Endodermal cell (in vitro differentiated cells): ENCODE measurements around the gene CD44. TPM values are rescaled to one million over a fixed set of nuclear protein-coding genes. Genes with fewer than 3 reads are reported as not detected.

Experiments used
- DNase-seq: peaks from one replicate; pipeline ENCODE4 v3.0.0-alpha.2; 2017
- H3K27ac ChIP-seq: 2 replicates; pipeline ENCODE4 v1.5.1; 2013; ENCODE audit warnings: mild to moderate bottlenecking, low read depth, low read length, moderate library complexity
- H3K27me3 ChIP-seq: 2 replicates; pipeline ENCODE4 v1.6.1; 2013; ENCODE audit warnings: mild to moderate bottlenecking, low read length, moderate library complexity; ENCODE audit not compliant: insufficient read depth, control insufficient read depth, poor library complexity, severe bottlenecking
- H3K36me3 ChIP-seq: 2 replicates; pipeline ENCODE4 v1.7.0; 2013; ENCODE audit warnings: mild to moderate bottlenecking, low read length, moderate library complexity; ENCODE audit not compliant: control insufficient read depth, insufficient read depth
- H3K4me1 ChIP-seq: one replicate; pipeline ENCODE4 v1.7.0; 2013; ENCODE audit warnings: low read length; ENCODE audit not compliant: control insufficient read depth, insufficient read depth
- H3K4me3 ChIP-seq: 2 replicates; pipeline ENCODE4 v1.5.1; 2013; ENCODE audit warnings: mild to moderate bottlenecking, low read length, moderate library complexity
- H3K9ac ChIP-seq: 2 replicates; pipeline ENCODE4 v1.6.1; 2013; ENCODE audit warnings: mild to moderate bottlenecking, low read length, moderate library complexity; ENCODE audit not compliant: poor library complexity, severe bottlenecking; ENCODE audit errors: extremely low read depth
- H3K9me3 ChIP-seq: 2 replicates; pipeline ENCODE4 v1.6.1; 2013; ENCODE audit warnings: mild to moderate bottlenecking, low read length, moderate library complexity; ENCODE audit not compliant: control insufficient read depth
- H3K27ac Mint-ChIP-seq: 2 replicates; pipeline ENCODE4 v1.8.0; 2020; ENCODE audit warnings: mixed read lengths
- H3K27me3 Mint-ChIP-seq: 2 replicates; pipeline ENCODE4 v1.8.0; 2021; ENCODE audit warnings: mild to moderate bottlenecking, mixed read lengths; ENCODE audit not compliant: insufficient read depth
- H3K36me3 Mint-ChIP-seq: 2 replicates; pipeline ENCODE4 v1.8.0; 2020; ENCODE audit warnings: low read depth, mixed read lengths
- H3K4me1 Mint-ChIP-seq: 2 replicates; pipeline ENCODE4 v1.8.0; 2020; ENCODE audit warnings: mixed read lengths
- H3K4me3 Mint-ChIP-seq: 2 replicates; pipeline ENCODE4 v1.8.0; 2020; ENCODE audit warnings: mild to moderate bottlenecking, moderate library complexity, mixed read lengths
- H3K9me3 Mint-ChIP-seq: 2 replicates; pipeline ENCODE4 v1.8.0; 2020; ENCODE audit warnings: mild to moderate bottlenecking, mixed read lengths
- CTCF ChIP-seq: fragments of 200-600 bp; sonication (generic); conservative IDR thresholded peaks from 2 replicates; pipeline ENCODE4 v1.5.0; 2021; ENCODE audit warnings: antibody characterized with exemption, mild to moderate bottlenecking
- WGBS, 2 experiments: methylation state at CpG; one replicate each; pipeline versions ENCODE4 v1.1.5 to v1.1.7; 2013; ENCODE audit warnings: missing lambda C conversion rate in 2 of 2, mixed read lengths in 1 of 2; ENCODE audit not compliant: insufficient coverage in 1 of 2, insufficient read length in 1 of 2; 5-methylcytosine and 5-hydroxymethylcytosine counted together
- total RNA-seq, 2 donors: library from RNA; stranded (reverse); fragmentation: NEBNext Ultra II Directional in 1 of 2; extraction: Animal tissue kit (Norgen Biotek cat#: 25700) in 1 of 2; gene quantifications; 2 replicates in 1 of 2; 3 replicates in 1 of 2; pipeline ENCODE4 v1.2.1, GENCODE V29; 2021

CD44 gene
- total RNA-seq, 2 donors from 2014 or later = 1.2 to 4.6 TPM

GRCh38 chr11:35141071-35141470 is 2.1 kb downstream of the CD44 start:
- 60 to 84% methylated on average over 2 of the region's 2 CpGs for WGBS, 2 experiments
- Mint-ChIP-seq H3K27me3 (peaks cover 94% of the 10 kb centered on the region), H3K4me1 (peaks cover 27% of the 10 kb centered on the region)

GRCh38 chr11:35141571-35141971 is 2.6 kb downstream of the CD44 start:
- Histone ChIP-seq H3K4me1 (peaks cover 16% of the 10 kb centered on the region), H3K27me3 (peaks cover 83% of the 10 kb centered on the region), H3K4me3 (no peak overlapping the region), H3K27ac (no peak overlapping the region), H3K36me3 (no peaks in the 10 kb centered on the region), H3K9ac (no peak overlapping the region), H3K9me3 (no peaks in the 10 kb centered on the region)
- no peak overlapping the region for H3K27ac Mint-ChIP-seq
- 88 to 92% methylated on average over 8 to 9 of the region's 9 CpGs for WGBS, 2 experiments
- no peak for TF ChIP-seq CTCF
- no peaks in the 10 kb centered on the region for H3K36me3 Mint-ChIP-seq
- DNase-seq = no peak
- H3K9me3 Mint-ChIP-seq = no peaks in the 10 kb centered on the region
- H3K27me3 Mint-ChIP-seq = peaks cover 94% of the 10 kb centered on the region
- H3K4me1 Mint-ChIP-seq = peaks cover 30% of the 10 kb centered on the region
- H3K4me3 Mint-ChIP-seq = no peak overlapping the region

More at GRCh38 chr11:35141071-35141470, 2.1 kb downstream of the CD44 start:
- Histone ChIP-seq H3K9me3 (no peaks in the 10 kb centered on the region), H3K36me3 (no peaks in the 10 kb centered on the region), H3K9ac (no peak overlapping the region), H3K4me1 (peaks cover 12% of the 10 kb centered on the region), H3K27me3 (peaks cover 88% of the 10 kb centered on the region), H3K4me3 (no peak overlapping the region), H3K27ac (no peak overlapping the region)
- no peaks in the 10 kb centered on the region for H3K36me3 Mint-ChIP-seq
- no peak for TF ChIP-seq CTCF
- H3K4me3 Mint-ChIP-seq = no peak overlapping the region
- H3K27ac Mint-ChIP-seq = no peak overlapping the region
- no peak for DNase-seq
- no peaks in the 10 kb centered on the region for H3K9me3 Mint-ChIP-seq

GRCh38 chr11:35142481-35143075 is 3.6 kb downstream of the CD44 start:
- WGBS, 2 experiments = 92% methylated on average over 1 of the region's 2 CpGs; no CpG with 5 or more reads in 1 of the 2 experiments
- peaks cover 17% of the 10 kb centered on the region for H3K4me1 ChIP-seq
- no peaks in the 10 kb centered on the region for H3K36me3 ChIP-seq
- peak; percentile 71 for DNase-seq
- peak; percentile 47 for TF ChIP-seq CTCF
- peaks cover 73% of the 10 kb centered on the region for H3K27me3 ChIP-seq
- no peak overlapping the region for H3K4me3 ChIP-seq
- H3K27ac ChIP-seq = no peak overlapping the region
- H3K9ac ChIP-seq = no peak overlapping the region
- H3K4me3 Mint-ChIP-seq = no peak overlapping the region
- H3K4me1 Mint-ChIP-seq = peaks cover 35% of the 10 kb centered on the region
- no peak overlapping the region for H3K27ac Mint-ChIP-seq
- H3K9me3 Mint-ChIP-seq = no peaks in the 10 kb centered on the region
- H3K9me3 ChIP-seq = no peaks in the 10 kb centered on the region
- H3K36me3 Mint-ChIP-seq = no peaks in the 10 kb centered on the region
- H3K27me3 Mint-ChIP-seq = peaks cover 93% of the 10 kb centered on the region
